ENCODE results near the gene ASGR2.

Gene ASGR2

DNA sequence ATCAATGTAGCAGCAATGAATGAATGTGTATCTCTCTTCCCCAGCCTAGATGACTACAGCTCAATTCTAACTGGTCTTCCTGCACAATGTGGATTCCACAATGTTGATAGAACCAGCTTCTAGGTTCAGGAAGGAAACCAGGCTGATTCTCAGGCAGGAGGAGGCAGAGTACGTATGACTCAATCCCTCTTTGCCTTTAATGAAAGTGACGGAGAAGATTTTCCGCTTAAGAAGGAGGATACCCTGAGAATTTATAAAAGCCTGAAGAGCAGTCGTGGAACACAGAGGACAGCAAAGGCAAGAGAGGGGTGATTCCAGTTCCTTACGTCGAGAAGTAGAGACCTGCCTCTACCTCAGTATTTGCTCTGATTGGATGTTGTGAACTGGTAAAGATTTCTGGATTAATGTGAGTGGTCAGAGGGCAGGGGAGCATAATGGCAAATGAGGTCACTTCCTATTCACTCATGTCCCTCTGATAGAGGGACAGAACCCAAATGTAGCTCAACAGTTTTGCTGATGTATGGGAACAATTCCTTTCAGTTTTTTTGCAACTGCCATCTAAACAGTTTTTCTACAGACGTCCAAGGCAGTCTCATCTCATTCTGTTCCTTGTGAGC is 55.7 kb downstream of the ASGR2 start:
- DNase-seq: no peak

DNA sequence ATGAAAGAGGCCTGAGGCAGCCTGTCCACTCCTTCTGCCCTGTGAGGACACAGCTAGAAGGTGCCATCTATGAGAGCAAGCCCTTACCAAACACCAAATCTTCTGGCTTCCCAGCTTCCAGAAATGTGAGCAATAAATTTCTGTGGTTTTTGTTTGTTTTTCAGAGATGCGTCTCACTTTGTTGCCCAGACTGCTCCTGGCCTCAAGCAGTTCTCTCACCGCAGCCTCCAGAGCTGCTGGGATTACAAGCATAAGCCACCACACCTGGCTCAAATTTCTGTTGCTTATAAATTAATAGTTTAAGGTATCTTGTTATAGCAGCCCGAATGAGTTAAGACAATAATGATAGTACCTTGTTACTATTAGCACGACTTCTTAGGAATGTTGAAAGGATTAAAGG is 58.2 kb downstream of the ASGR2 start:
- no peak for DNase-seq
